ENCODE data around the gene RABGAP1L. TPM values are rescaled to one million over a fixed set of nuclear protein-coding genes. Genes with fewer than 3 reads are reported as not detected.

RABGAP1L gene
- total RNA-seq, 6 experiments from 2014 or later: 11.7 to 23.1 (median 18.5) TPM

GRCh38 chr1:174818014-174818616, 658.8 kb downstream of the RABGAP1L start:
- Histone ChIP-seq H3K4me3 (no peak overlapping the region), H3K27me3 (no peaks in the 10 kb centered on the region), H3K4me1 (no peaks in the 10 kb centered on the region), H3K9me3 (no peaks in the 10 kb centered on the region), H3K36me3 (no peaks in the 10 kb centered on the region), H3K27ac (no peak overlapping the region)
- 69% methylated on average over 4 of the region's 4 CpGs for WGBS (ENCODE audit: insufficient coverage, low coverage, low lambda C conversion rate, missing lambda C conversion rate)
- intact Hi-C loops (cut with DNase I): no loop called here
- ATAC-seq: no peak
- TF ChIP-seq POLR2A (IDR thresholded peaks at IDR 0.05): no peak
- no peak for TF ChIP-seq CTCF (IDR thresholded peaks at IDR 0.05)
- no peak for DNase-seq

GRCh38 chr1:174818951-174819350, 659.6 kb downstream of the RABGAP1L start:
- no peaks in the 10 kb centered on the region for H3K9me3 ChIP-seq
- H3K4me1 ChIP-seq: no peaks in the 10 kb centered on the region
- H3K4me3 ChIP-seq: no peak overlapping the region
- intact Hi-C loops (cut with DNase I): no loop called here
- H3K27me3 ChIP-seq: no peaks in the 10 kb centered on the region
- no peak for TF ChIP-seq CTCF (IDR thresholded peaks at IDR 0.05)
- TF ChIP-seq POLR2A (IDR thresholded peaks at IDR 0.05): no peak
- H3K36me3 ChIP-seq: no peaks in the 10 kb centered on the region
- DNase-seq (no peak), ATAC-seq (no peak)
- 83% methylated on average over 1 of the region's 1 CpG for WGBS (ENCODE audit: insufficient coverage, low coverage, low lambda C conversion rate, missing lambda C conversion rate)
- H3K27ac ChIP-seq: no peak overlapping the region

- ATAC-seq: no peak
- no peak for DNase-seq
- TF ChIP-seq POLR2A (IDR thresholded peaks at IDR 0.05): no peak
- no peak overlapping the region for H3K27ac ChIP-seq
- H3K4me3 ChIP-seq: no peak overlapping the region
- intact Hi-C loops (cut with DNase I): no loop called here
- H3K9me3 ChIP-seq: no peaks in the 10 kb centered on the region
- H3K36me3 ChIP-seq: no peaks in the 10 kb centered on the region
- H3K27me3 ChIP-seq: no peaks in the 10 kb centered on the region
- no peaks in the 10 kb centered on the region for H3K4me1 ChIP-seq
These were observed 660.3 kb downstream of the RABGAP1L start for GRCh38 chr1:174819596-174819995.

DNA sequence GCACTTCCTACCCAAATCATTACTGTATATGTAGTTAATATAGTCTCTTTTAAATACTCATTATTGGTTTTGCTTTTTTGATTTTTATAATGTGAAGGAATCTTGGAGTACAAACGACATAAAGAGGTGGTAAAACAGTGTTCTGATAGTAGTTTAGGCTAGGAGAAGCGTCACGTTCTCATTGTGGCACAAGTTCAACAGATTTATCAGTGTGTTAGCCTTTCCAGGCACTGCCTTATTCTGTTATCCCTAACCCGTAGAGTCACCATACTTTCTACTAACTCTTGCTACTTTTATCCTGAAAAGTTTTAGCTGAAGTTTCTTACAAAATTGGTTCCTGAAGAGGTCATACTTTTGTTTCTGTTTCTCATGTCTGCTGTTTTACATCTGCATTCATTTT, 665.8 kb downstream of the RABGAP1L start:
- Histone ChIP-seq H3K4me1 (no peaks in the 10 kb centered on the region), H3K36me3 (no peaks in the 10 kb centered on the region), H3K4me3 (no peak overlapping the region), H3K27ac (no peak overlapping the region), H3K9me3 (no peaks in the 10 kb centered on the region), H3K27me3 (no peaks in the 10 kb centered on the region)
- DNase-seq: no peak
- ATAC-seq: no peak
- intact Hi-C loops (cut with DNase I): no loop called here
- WGBS (ENCODE audit: insufficient coverage, low coverage, low lambda C conversion rate, missing lambda C conversion rate): 78% methylated on average over 4 of the region's 4 CpGs
- TF ChIP-seq POLR2A (IDR thresholded peaks at IDR 0.05) (no peak), CTCF (IDR thresholded peaks at IDR 0.05) (no peak)

DNA sequence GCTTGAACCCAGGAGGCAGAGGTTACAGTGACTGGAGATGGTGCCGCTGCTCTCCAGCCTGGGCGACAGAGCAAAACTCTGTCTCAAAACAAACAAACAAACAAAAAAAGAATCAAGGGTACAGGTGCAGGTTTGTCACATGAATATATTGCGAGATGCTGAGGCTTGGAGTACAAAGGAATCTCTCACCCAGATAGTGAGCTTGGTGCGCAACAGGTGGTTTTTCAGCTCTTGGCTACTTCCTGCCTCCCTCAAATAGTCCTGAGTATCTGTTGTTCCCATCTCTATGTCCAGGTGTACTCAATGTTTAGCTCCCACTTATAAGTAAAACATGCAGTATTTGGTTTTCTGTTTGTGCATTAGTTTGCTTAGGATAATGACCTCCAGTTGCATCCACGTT, 666.5 kb downstream of the RABGAP1L start:
- no peak for ATAC-seq
- TF ChIP-seq POLR2A (IDR thresholded peaks at IDR 0.05) (no peak), CTCF (IDR thresholded peaks at IDR 0.05) (no peak)
- Histone ChIP-seq H3K36me3 (no peaks in the 10 kb centered on the region), H3K27ac (no peak overlapping the region), H3K4me1 (no peaks in the 10 kb centered on the region), H3K27me3 (no peaks in the 10 kb centered on the region), H3K9me3 (no peaks in the 10 kb centered on the region), H3K4me3 (no peak overlapping the region)
- 70% methylated on average over 3 of the region's 5 CpGs for WGBS (ENCODE audit: insufficient coverage, low coverage, low lambda C conversion rate, missing lambda C conversion rate)
- intact Hi-C loops (cut with DNase I): no loop called here
- no peak for DNase-seq

Data from right lobe of liver (tissue), 6 donors.